OCI-LY7 (cell line): ENCODE measurements around the gene STH. TPM values are rescaled to one million over a fixed set of nuclear protein-coding genes. Genes with fewer than 3 reads are reported as not detected.

Source experiments
- BruUV-seq: library from RNA; stranded (reverse); fragments of 400-500 nt; replicated peaks from 2 replicates; lab custom pipeline; 2021; lab: Mats Ljungman, UMichigan
- CTCF ChIA-PET: fragments of 300-600 bp; sonication (Branson Sonifier 250); formaldehyde crosslinking; loops from one replicate; lab custom pipeline; 2022; ENCODE audit warnings: antibody characterized with exemption; ENCODE audit not compliant: unreplicated experiment; lab: Charles Lee
- POLR2A ChIA-PET: fragments of 300-600 bp; sonication (Branson Sonifier 250); formaldehyde crosslinking; loops from one replicate; lab custom pipeline; 2022; ENCODE audit warnings: antibody characterized with exemption; lab: Charles Lee
- DNase-seq: peaks from one replicate; pipeline ENCODE4 v3.0.0-alpha.2; 2015; ENCODE audit warnings: low spot score
- H2AFZ ChIP-seq: fragments of 200-600 bp; sonication (generic), shearing (Covaris generic); 2 replicates; pipeline ENCODE4 v1.6.1; 2014; ENCODE audit warnings: mild to moderate bottlenecking, antibody characterized with exemption, low read length, moderate library complexity
- H3K27ac ChIP-seq: fragments of 200-600 bp; sonication (generic); 2 replicates; pipeline ENCODE4 v1.5.1; 2014; ENCODE audit warnings: mixed run types, low read depth, mild to moderate bottlenecking, moderate library complexity, low read length, inconsistent platforms; ENCODE audit not compliant: poor library complexity, severe bottlenecking
- H3K36me3 ChIP-seq: fragments of 200-600 bp; sonication (generic); 2 replicates; pipeline ENCODE4 v1.6.1; 2014; ENCODE audit warnings: mild to moderate bottlenecking, antibody characterized with exemption, low read length, moderate library complexity, mixed read lengths; ENCODE audit not compliant: insufficient read depth
- H3K4me1 ChIP-seq: fragments of 200-600 bp; sonication (generic); 2 replicates; pipeline ENCODE4 v1.5.1; 2014; ENCODE audit warnings: mild to moderate bottlenecking, low read length; ENCODE audit not compliant: insufficient read depth, poor library complexity, severe bottlenecking
- H3K4me2 ChIP-seq: fragments of 200-600 bp; sonication (generic); 2 replicates; pipeline ENCODE4 v1.6.1; 2014; ENCODE audit warnings: mild to moderate bottlenecking, low read length
- H3K4me3 ChIP-seq: fragments of 200-600 bp; sonication (generic); 2 replicates; pipeline ENCODE4 v1.5.1; 2014; ENCODE audit warnings: mild to moderate bottlenecking, low read depth, low read length; ENCODE audit not compliant: poor library complexity, severe bottlenecking
- H3K79me2 ChIP-seq: fragments of 200-600 bp; sonication (generic); 2 replicates; pipeline ENCODE4 v1.6.1; 2016; ENCODE audit warnings: low read depth, mild to moderate bottlenecking, low read length, moderate library complexity, mixed read lengths; ENCODE audit not compliant: insufficient read depth
- H3K9me2 ChIP-seq: fragments of 200-600 bp; sonication (generic); 2 replicates; pipeline ENCODE4 v1.6.1; 2016; ENCODE audit warnings: mild to moderate bottlenecking, low read length, mixed read lengths; ENCODE audit not compliant: insufficient read depth
- H3K9me3 ChIP-seq: fragments of 200-600 bp; sonication (generic); 2 replicates; pipeline ENCODE4 v1.6.1; 2014; ENCODE audit warnings: mild to moderate bottlenecking, mixed run types, low read length, mixed read lengths
- H4K20me1 ChIP-seq: fragments of 200-600 bp; sonication (generic); 2 replicates; pipeline ENCODE4 v1.6.1; 2014; ENCODE audit warnings: mild to moderate bottlenecking, antibody characterized with exemption, low read length, moderate library complexity, mixed read lengths; ENCODE audit not compliant: insufficient read depth
- EZH2phosphoT487 ChIP-seq: fragments of 200-600 bp; sonication (generic); IDR thresholded peaks from 2 replicates; pipeline ENCODE4 v1.6.1; 2018; ENCODE audit warnings: low read depth, borderline replicate concordance, mild to moderate bottlenecking, mixed run types, antibody characterized with exemption, low read length, moderate library complexity, mixed read lengths
- intact Hi-C: fragments of 100-400 bp; cut with micrococcal nuclease; formaldehyde crosslinking; loops from one replicate; pipeline ENCODE4 v1.10.0; 2022; ENCODE audit not compliant: unreplicated experiment
- total RNA-seq, 2 experiments: library from RNA; depleted of rRNA in 1 of 2; stranded (reverse); fragments of >200 nt in 1 of 2; shearing (Covaris generic) in 1 of 2; gene quantifications; 2 replicates each; pipeline ENCODE4 v1.2.3, GENCODE V29; 2014 to 2022
- TF ChIP-seq, protein P1 (sequence below): fragments of 200-600 bp; sonication (generic); conservative IDR thresholded peaks from 2 replicates; pipeline ENCODE4 v1.5.1; 2014; ENCODE audit warnings: mild to moderate bottlenecking, antibody characterized with exemption, low read length, moderate library complexity, mixed read lengths

Gene STH
- total RNA-seq, 2 experiments from 2014 or later = not detected

- no peak overlapping the region for H3K4me3 ChIP-seq
- BruUV-seq = no TSS peak
- CTCF ChIA-PET = no interaction called here
Observed at GRCh38 chr17:46024590-46024989, 25.5 kb downstream of the STH start.

DNA sequence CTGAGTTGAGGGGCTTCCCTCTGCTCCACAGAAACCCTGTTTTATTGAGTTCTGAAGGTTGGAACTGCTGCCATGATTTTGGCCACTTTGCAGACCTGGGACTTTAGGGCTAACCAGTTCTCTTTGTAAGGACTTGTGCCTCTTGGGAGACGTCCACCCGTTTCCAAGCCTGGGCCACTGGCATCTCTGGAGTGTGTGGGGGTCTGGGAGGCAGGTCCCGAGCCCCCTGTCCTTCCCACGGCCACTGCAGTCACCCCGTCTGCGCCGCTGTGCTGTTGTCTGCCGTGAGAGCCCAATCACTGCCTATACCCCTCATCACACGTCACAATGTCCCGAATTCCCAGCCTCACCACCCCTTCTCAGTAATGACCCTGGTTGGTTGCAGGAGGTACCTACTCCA, 26.0 kb downstream of the STH start:
- Histone ChIP-seq H3K27ac (no peak overlapping the region), H3K9me2 (no peaks in the 10 kb centered on the region), H3K36me3 (peaks cover 39% of the 10 kb centered on the region; the same call in 1 of the 2 replicates), H3K9me3 (no peaks in the 10 kb centered on the region), H2AFZ (no peak overlapping the region), H3K4me2 (no peak overlapping the region), H3K79me2 (no peaks in the 10 kb centered on the region), H4K20me1 (no peaks in the 10 kb centered on the region), H3K4me3 (no peak overlapping the region), H3K4me1 (peaks cover 10% of the 10 kb centered on the region)
- no peak for TF ChIP-seq EZH2phosphoT487
- TF ChIP-seq, protein P1, sequence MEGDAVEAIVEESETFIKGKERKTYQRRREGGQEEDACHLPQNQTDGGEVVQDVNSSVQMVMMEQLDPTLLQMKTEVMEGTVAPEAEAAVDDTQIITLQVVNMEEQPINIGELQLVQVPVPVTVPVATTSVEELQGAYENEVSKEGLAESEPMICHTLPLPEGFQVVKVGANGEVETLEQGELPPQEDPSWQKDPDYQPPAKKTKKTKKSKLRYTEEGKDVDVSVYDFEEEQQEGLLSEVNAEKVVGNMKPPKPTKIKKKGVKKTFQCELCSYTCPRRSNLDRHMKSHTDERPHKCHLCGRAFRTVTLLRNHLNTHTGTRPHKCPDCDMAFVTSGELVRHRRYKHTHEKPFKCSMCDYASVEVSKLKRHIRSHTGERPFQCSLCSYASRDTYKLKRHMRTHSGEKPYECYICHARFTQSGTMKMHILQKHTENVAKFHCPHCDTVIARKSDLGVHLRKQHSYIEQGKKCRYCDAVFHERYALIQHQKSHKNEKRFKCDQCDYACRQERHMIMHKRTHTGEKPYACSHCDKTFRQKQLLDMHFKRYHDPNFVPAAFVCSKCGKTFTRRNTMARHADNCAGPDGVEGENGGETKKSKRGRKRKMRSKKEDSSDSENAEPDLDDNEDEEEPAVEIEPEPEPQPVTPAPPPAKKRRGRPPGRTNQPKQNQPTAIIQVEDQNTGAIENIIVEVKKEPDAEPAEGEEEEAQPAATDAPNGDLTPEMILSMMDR = no peak
- ChIA-PET CTCF (no interaction called here), POLR2A (no interaction called here)
- no TSS peak for BruUV-seq
- intact Hi-C loops = no loop called here
- no peak for DNase-seq

More at GRCh38 chr17:46024590-46024989, 25.5 kb downstream of the STH start:
- no peaks in the 10 kb centered on the region for H4K20me1 ChIP-seq
- H3K4me2 ChIP-seq = no peak overlapping the region
- no peak for DNase-seq
- no peaks in the 10 kb centered on the region for H3K79me2 ChIP-seq
- peaks cover 10% of the 10 kb centered on the region for H3K4me1 ChIP-seq
- peaks cover 35% of the 10 kb centered on the region; the same call in 1 of the 2 replicates for H3K36me3 ChIP-seq
- POLR2A ChIA-PET = no interaction called here
- no peak for TF ChIP-seq EZH2phosphoT487
- TF ChIP-seq, protein P1 = no peak
- no peaks in the 10 kb centered on the region for H3K9me3 ChIP-seq
- H3K9me2 ChIP-seq = no peaks in the 10 kb centered on the region
- no peak overlapping the region for H2AFZ ChIP-seq
- intact Hi-C loops = no loop called here
- no peak overlapping the region for H3K27ac ChIP-seq

- no TSS peak for BruUV-seq
- Histone ChIP-seq H3K9me3 (no peaks in the 10 kb centered on the region), H4K20me1 (no peaks in the 10 kb centered on the region)
Observed at GRCh38 chr17:46025510-46026165, 26.6 kb downstream of the STH start.

More at GRCh38 chr17:46025510-46026165, 26.6 kb downstream of the STH start:
- CTCF ChIA-PET = no interaction called here
- no peak for DNase-seq
- no peak for TF ChIP-seq EZH2phosphoT487
- TF ChIP-seq, protein P1 = no peak
- Histone ChIP-seq H3K9me2 (no peaks in the 10 kb centered on the region), H3K27ac (no peak overlapping the region), H2AFZ (no peak overlapping the region), H3K4me1 (peaks cover 10% of the 10 kb centered on the region), H3K79me2 (no peaks in the 10 kb centered on the region), H3K4me2 (no peak overlapping the region), H3K4me3 (no peak overlapping the region), H3K36me3 (peaks cover 45% of the 10 kb centered on the region; the same call in 1 of the 2 replicates)
- intact Hi-C loops = no loop called here
- POLR2A ChIA-PET = no interaction called here
